IPS-20b (cell line): ENCODE data around the gene ZNF92.
"Not testable (repeated sequence)": the region's sequence is repeated elsewhere in the genome, so short reads cannot be mapped to it uniquely, and the experiment has no call there.

Experiments used
- H3K27ac ChIP-seq: one replicate; pipeline ENCODE4 v1.5.1; 2013; ENCODE audit warnings: low read length
- H3K27me3 ChIP-seq: 2 replicates; pipeline ENCODE4 v1.6.1; 2013; ENCODE audit warnings: mild to moderate bottlenecking, low read length, inconsistent platforms; ENCODE audit not compliant: insufficient read depth
- H3K36me3 ChIP-seq: 2 replicates; pipeline ENCODE4 v1.6.1; 2013; ENCODE audit warnings: low read depth, mild to moderate bottlenecking, inconsistent platforms, low read length, moderate library complexity; ENCODE audit not compliant: insufficient read depth
- H3K4me1 ChIP-seq: 2 replicates; pipeline ENCODE4 v1.6.1; 2013; ENCODE audit warnings: mild to moderate bottlenecking, control low read depth, inconsistent platforms, low read length, moderate library complexity; ENCODE audit not compliant: insufficient read depth
- H3K4me3 ChIP-seq: 2 replicates; pipeline ENCODE4 v1.5.1; 2013; ENCODE audit warnings: mild to moderate bottlenecking, low read length, inconsistent platforms
- H3K9ac ChIP-seq: 2 replicates; pipeline ENCODE4 v1.6.1; 2013; ENCODE audit warnings: low read depth, mild to moderate bottlenecking, inconsistent platforms, low read length, moderate library complexity
- H3K9me3 ChIP-seq: 2 replicates; pipeline ENCODE4 v1.6.1; 2013; ENCODE audit warnings: mild to moderate bottlenecking, low read depth, low read length, inconsistent platforms; ENCODE audit not compliant: insufficient read depth

ZNF92 gene

DNA sequence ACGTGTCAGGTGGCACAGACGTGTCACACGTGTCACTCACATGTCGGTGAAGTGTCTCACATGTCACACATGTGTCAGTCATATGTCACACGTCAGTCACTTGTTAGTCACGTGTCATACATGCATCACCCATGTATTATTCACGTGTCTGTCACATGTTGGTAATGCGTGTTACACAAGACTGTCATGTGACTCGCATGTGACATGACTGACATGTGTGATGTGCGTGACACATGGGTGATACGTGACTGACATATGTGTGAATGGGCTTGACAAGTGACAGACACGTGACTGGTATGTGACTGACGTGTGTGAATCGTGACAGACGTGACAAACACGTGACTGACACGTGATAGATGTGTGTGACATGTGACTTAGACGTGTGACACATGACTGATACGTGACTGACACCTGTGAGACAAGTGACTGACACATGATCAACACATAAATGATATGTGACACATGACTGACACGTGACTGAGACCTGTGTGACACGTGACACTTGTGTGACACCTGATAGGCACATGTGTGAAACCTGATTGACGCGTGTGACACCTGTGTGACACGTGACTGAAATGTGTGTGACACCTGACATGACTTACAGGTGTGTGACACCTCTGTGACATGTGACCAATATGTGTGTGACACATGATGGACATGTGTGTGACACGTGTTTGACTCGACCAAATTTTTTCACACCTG, 56.1 kb downstream of the ZNF92 start:
- Histone ChIP-seq H3K27me3 (no peaks in the 10 kb centered on the region), H3K9ac (no peak overlapping the region), H3K27ac (no peak overlapping the region)

GRCh38 chr7:65430344-65431186, 56.9 kb downstream of the ZNF92 start:
- Histone ChIP-seq H3K9ac (no peak overlapping the region), H3K27ac (no peak overlapping the region), H3K4me1 (no peaks in the 10 kb centered on the region), H3K27me3 (no peaks in the 10 kb centered on the region), H3K36me3 (no peaks in the 10 kb centered on the region), H3K4me3 (no peak overlapping the region), H3K9me3 (peaks cover 35% of the 10 kb centered on the region)

More for the DNA sequence above, 56.1 kb downstream of the ZNF92 start:
- Histone ChIP-seq H3K36me3 (no peaks in the 10 kb centered on the region), H3K4me3 (peak overlapping the region; percentile 3; the same call in 1 of the 2 replicates), H3K4me1 (no peaks in the 10 kb centered on the region), H3K9me3 (peaks cover 43% of the 10 kb centered on the region)

- no peaks in the 10 kb centered on the region for H3K27me3 ChIP-seq
- no peak overlapping the region for H3K27ac ChIP-seq
- no peak overlapping the region for H3K9ac ChIP-seq
- H3K4me1 ChIP-seq, result no peaks in the 10 kb centered on the region
- no peaks in the 10 kb centered on the region for H3K36me3 ChIP-seq
- peaks cover 17% of the 10 kb centered on the region for H3K9me3 ChIP-seq
- H3K4me3 ChIP-seq, result no peak overlapping the region
Observed at GRCh38 chr7:65434307-65434706, 60.7 kb downstream of the ZNF92 start.

GRCh38 chr7:65436163-65436562, 62.5 kb downstream of the ZNF92 start:
- no peak overlapping the region for H3K27ac ChIP-seq
- H3K36me3 ChIP-seq, result no peaks in the 10 kb centered on the region
- H3K27me3 ChIP-seq, result no peaks in the 10 kb centered on the region
- H3K9ac ChIP-seq, result no peak overlapping the region
- no peak overlapping the region for H3K4me3 ChIP-seq
- no peaks in the 10 kb centered on the region for H3K4me1 ChIP-seq
- H3K9me3 ChIP-seq, result no peaks in the 10 kb centered on the region

DNA sequence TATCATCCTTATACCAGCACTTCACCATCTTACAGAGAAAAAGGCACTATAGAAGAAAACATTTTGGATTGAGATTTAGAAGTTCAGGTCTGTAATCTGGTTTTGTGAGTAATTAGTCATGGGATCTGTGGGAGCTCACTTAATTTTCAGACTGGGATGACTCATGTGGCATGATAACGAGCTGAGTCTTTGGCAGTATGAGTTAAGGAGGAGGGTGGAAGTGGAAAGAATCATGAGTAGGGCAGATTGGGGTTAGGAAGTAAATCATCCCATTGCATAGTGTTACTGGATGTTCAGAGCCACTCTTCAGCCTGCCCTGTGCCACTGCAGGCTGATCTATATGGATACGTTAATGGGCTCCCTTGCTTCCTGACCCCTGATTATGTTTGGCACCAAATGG, 64.9 kb downstream of the ZNF92 start:
- Histone ChIP-seq H3K36me3 (no peaks in the 10 kb centered on the region), H3K4me1 (no peaks in the 10 kb centered on the region), H3K9me3 (no peaks in the 10 kb centered on the region), H3K27me3 (no peaks in the 10 kb centered on the region), H3K27ac (no peak overlapping the region), H3K4me3 (no peak overlapping the region), H3K9ac (no peak overlapping the region)

DNA sequence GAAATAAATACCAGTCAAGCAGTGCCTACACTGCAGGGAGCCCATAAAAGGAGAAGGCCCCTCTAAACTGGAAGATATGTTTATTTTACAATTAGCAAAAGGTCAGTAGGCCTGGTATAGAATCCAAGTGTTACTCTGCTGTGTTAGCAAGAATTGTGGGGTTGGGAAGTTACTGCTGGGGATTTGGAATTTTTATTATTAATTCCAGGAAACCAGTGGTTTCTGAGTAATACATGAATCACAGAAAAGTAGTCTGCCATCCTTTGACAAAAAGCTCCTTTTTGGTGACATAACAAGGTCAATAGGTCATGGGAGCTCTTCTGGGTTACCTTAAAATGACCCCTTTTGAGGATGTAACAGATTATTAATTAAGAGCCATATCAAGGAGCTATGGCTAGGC, 67.4 kb downstream of the ZNF92 start:
- H3K27ac ChIP-seq, result no peak overlapping the region

GRCh38 chr7:65444205-65444842, 70.7 kb downstream of the ZNF92 start:
- no peaks in the 10 kb centered on the region for H3K27me3 ChIP-seq

More for the DNA sequence above, 67.4 kb downstream of the ZNF92 start:
- H3K9ac ChIP-seq, result no peak overlapping the region
- no peaks in the 10 kb centered on the region for H3K36me3 ChIP-seq
- H3K4me3 ChIP-seq, result no peak overlapping the region
- H3K27me3 ChIP-seq, result no peaks in the 10 kb centered on the region
- no peaks in the 10 kb centered on the region for H3K4me1 ChIP-seq
- peaks cover 16% of the 10 kb centered on the region for H3K9me3 ChIP-seq

DNA sequence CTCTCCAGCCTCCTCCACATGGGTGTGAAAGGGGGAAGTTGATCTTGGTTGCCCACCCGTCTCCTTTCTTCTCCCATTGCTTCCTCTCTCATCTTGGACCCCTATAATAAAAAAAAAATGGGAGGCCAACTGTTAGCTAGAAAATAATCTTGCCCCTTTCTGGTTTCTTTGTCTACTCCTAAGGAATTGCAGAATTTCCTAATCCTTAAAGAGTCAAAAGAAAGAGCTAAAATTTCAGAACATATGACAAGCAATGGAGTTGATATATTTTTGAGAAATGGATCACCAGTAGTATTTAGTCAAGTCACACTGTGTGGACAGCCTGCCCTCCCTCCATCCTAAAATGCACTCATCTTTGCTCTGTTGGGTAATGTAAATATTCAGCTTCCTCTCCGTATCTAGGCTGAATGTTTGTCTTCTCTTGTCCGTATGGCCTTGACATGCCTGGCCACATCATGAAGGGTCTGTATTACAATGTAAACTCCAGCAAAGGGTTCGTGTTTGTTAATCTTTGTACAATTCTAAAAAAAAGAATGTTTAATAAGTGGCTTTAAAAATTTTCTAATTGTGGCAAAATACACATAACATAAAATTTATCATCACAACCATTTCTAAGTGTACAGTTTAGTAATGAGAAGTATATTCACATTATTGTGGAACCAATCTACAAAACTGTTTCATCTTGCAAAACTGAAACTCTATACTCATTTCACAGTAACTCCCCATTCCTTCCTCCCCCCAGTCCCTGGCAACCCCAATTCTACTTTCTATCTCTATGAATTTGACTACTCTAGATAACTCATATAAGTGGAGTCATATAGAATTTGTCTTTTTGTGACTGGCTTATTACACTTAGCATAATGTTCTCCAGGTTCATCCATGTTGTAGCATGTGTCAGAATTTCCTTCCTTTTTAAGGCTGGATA, 71.5 kb downstream of the ZNF92 start:
- no peaks in the 10 kb centered on the region for H3K4me1 ChIP-seq
- no peaks in the 10 kb centered on the region for H3K27me3 ChIP-seq
- peaks cover 27% of the 10 kb centered on the region for H3K9me3 ChIP-seq
- no peak overlapping the region for H3K4me3 ChIP-seq
- H3K9ac ChIP-seq, result no peak overlapping the region
- H3K36me3 ChIP-seq, result no peaks in the 10 kb centered on the region
- no peak overlapping the region for H3K27ac ChIP-seq

More at GRCh38 chr7:65444205-65444842, 70.7 kb downstream of the ZNF92 start:
- Histone ChIP-seq H3K9ac (no peak overlapping the region), H3K4me1 (no peaks in the 10 kb centered on the region), H3K27ac (no peak overlapping the region), H3K9me3 (peaks cover 27% of the 10 kb centered on the region), H3K36me3 (no peaks in the 10 kb centered on the region), H3K4me3 (no peak overlapping the region)

DNA sequence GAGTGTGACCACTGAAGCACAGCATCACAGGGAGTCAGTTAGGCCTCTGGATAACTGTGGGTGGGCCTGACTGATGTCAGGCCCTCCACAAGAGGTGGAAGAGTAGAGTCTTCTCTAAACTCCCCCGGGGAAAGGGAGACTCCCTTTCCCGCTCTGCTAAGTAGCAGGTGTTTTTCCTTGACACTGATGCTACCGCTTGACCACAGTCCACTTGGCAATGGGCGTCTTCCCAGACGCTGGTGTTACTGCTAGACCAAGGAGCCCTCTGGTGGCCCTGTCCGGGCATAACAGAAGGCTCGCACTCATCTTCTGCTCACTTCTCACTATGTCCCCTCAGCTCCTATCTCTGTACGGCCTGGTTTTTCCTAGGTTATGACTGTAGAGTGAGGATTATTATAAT, 73.4 kb downstream of the ZNF92 start:
- peaks cover 27% of the 10 kb centered on the region for H3K9me3 ChIP-seq
- not testable (repeated sequence) for H3K4me3 ChIP-seq, H3K9ac ChIP-seq, H3K27ac ChIP-seq, H3K36me3 ChIP-seq, H3K4me1 ChIP-seq, H3K27me3 ChIP-seq

GRCh38 chr7:65448816-65449504, 75.3 kb downstream of the ZNF92 start:
- no peak overlapping the region for H3K9ac ChIP-seq
- H3K27me3 ChIP-seq, result no peaks in the 10 kb centered on the region
- no peaks in the 10 kb centered on the region for H3K36me3 ChIP-seq
- H3K27ac ChIP-seq, result no peak overlapping the region
- H3K4me1 ChIP-seq, result no peaks in the 10 kb centered on the region
- H3K9me3 ChIP-seq, result peaks cover 26% of the 10 kb centered on the region
- H3K4me3 ChIP-seq, result no peak overlapping the region

GRCh38 chr7:65449505-65449852, 75.8 kb downstream of the ZNF92 start:
- Histone ChIP-seq H3K27ac (no peak overlapping the region), H3K27me3 (no peaks in the 10 kb centered on the region), H3K36me3 (no peaks in the 10 kb centered on the region), H3K9me3 (peaks cover 23% of the 10 kb centered on the region), H3K9ac (no peak overlapping the region), H3K4me1 (no peaks in the 10 kb centered on the region), H3K4me3 (no peak overlapping the region)
